Measurements from ENCODE around the gene ASCC3. TPM values are rescaled to one million over a fixed set of nuclear protein-coding genes. Genes with fewer than 3 reads are reported as not detected.

Gene ASCC3
- total RNA-seq, 4 donors from 2014 or later, result 20.5 to 33.9 (median 26.9) TPM

GRCh38 chr6:100701728-100702127 lies 179.4 kb downstream of the ASCC3 start:
- TF ChIP-seq EP300 (IDR thresholded peaks at IDR 0.05) (no peak), CTCF (IDR thresholded peaks at IDR 0.05) (no peak), POLR2A (IDR thresholded peaks at IDR 0.05) (no peak)
- Histone ChIP-seq H3K36me3 (peaks cover 0 to 15% (median 0%) of the 10 kb centered on the region in 3 donors), H3K27ac (no peak overlapping the region), H3K27me3 (no peaks in the 10 kb centered on the region), H3K4me1 (no peaks in the 10 kb centered on the region), H3K9me3 (no peaks in the 10 kb centered on the region), H3K4me3 (no peak overlapping the region)
- DNase-seq (ENCODE audit: low spot score in 2 of 2), result no peak
- WGBS, 2 donors, result 95% methylated on average over 2 of the region's 2 CpGs

- 97 to 98% methylated on average over 3 of the region's 3 CpGs for WGBS, 2 donors
- no peak overlapping the region for H3K4me3 ChIP-seq
- no peak for DNase-seq (ENCODE audit: low spot score in 2 of 2)
- H3K4me1 ChIP-seq, result no peaks in the 10 kb centered on the region
- no peaks in the 10 kb centered on the region for H3K9me3 ChIP-seq
- no peak overlapping the region for H3K27ac ChIP-seq
- peaks cover 0 to 15% (median 0%) of the 10 kb centered on the region in 3 donors for H3K36me3 ChIP-seq
- no peak for TF ChIP-seq EP300 (IDR thresholded peaks at IDR 0.05)
- TF ChIP-seq POLR2A (IDR thresholded peaks at IDR 0.05), result no peak
- TF ChIP-seq CTCF (IDR thresholded peaks at IDR 0.05), result no peak
- no peaks in the 10 kb centered on the region for H3K27me3 ChIP-seq
Measured at GRCh38 chr6:100700009-100700408, 181.1 kb downstream of the ASCC3 start.

GRCh38 chr6:100695445-100695844 lies 185.7 kb downstream of the ASCC3 start:
- DNase-seq (ENCODE audit: low spot score in 2 of 2), result no peak
- no peaks in the 10 kb centered on the region for H3K27me3 ChIP-seq

GRCh38 chr6:100693249-100693927 lies 187.7 kb downstream of the ASCC3 start:
- 94% methylated on average over 1 of the region's 1 CpG for WGBS, 2 donors
- no peaks in the 10 kb centered on the region for H3K4me1 ChIP-seq
- H3K9me3 ChIP-seq, result no peaks in the 10 kb centered on the region
- no peaks in the 10 kb centered on the region for H3K27me3 ChIP-seq
- TF ChIP-seq EP300 (IDR thresholded peaks at IDR 0.05), result no peak
- TF ChIP-seq CTCF (IDR thresholded peaks at IDR 0.05), result no peak
- TF ChIP-seq POLR2A (IDR thresholded peaks at IDR 0.05), result no peak
- no peaks in the 10 kb centered on the region for H3K36me3 ChIP-seq
- no peak for DNase-seq (ENCODE audit: low spot score in 2 of 2)
- no peak overlapping the region for H3K27ac ChIP-seq
- H3K4me3 ChIP-seq, result no peak overlapping the region

More at GRCh38 chr6:100695445-100695844, 185.7 kb downstream of the ASCC3 start:
- H3K4me1 ChIP-seq, result no peaks in the 10 kb centered on the region
- TF ChIP-seq POLR2A (IDR thresholded peaks at IDR 0.05), result no peak
- TF ChIP-seq CTCF (IDR thresholded peaks at IDR 0.05), result no peak
- TF ChIP-seq EP300 (IDR thresholded peaks at IDR 0.05), result no peak
- peaks cover 0 to 13% (median 0%) of the 10 kb centered on the region in 3 donors for H3K36me3 ChIP-seq
- no peaks in the 10 kb centered on the region for H3K9me3 ChIP-seq
- no peak overlapping the region for H3K27ac ChIP-seq
- no peak overlapping the region for H3K4me3 ChIP-seq
- 88 to 90% methylated on average over 1 of the region's 1 CpG for WGBS, 2 donors

- H3K27me3 ChIP-seq, result no peaks in the 10 kb centered on the region
- no peak for TF ChIP-seq CTCF (IDR thresholded peaks at IDR 0.05)
- TF ChIP-seq EP300 (IDR thresholded peaks at IDR 0.05), result no peak
- TF ChIP-seq POLR2A (IDR thresholded peaks at IDR 0.05), result no peak
- WGBS, 2 donors, result 76 to 81% methylated on average over 2 of the region's 2 CpGs
Measured at GRCh38 chr6:100691972-100692371, 189.2 kb downstream of the ASCC3 start.

More at GRCh38 chr6:100691972-100692371, 189.2 kb downstream of the ASCC3 start:
- DNase-seq (ENCODE audit: low spot score in 2 of 2), result no peak
- Histone ChIP-seq H3K4me1 (no peaks in the 10 kb centered on the region), H3K4me3 (no peak overlapping the region), H3K27ac (no peak overlapping the region), H3K36me3 (no peaks in the 10 kb centered on the region), H3K9me3 (no peaks in the 10 kb centered on the region)

Data from tibial nerve (tissue), 4 donors.